HEK293 (cell line): ENCODE measurements around the gene ZNF146.
"Not testable (repeated sequence)": the region's sequence is repeated elsewhere in the genome, so short reads cannot be mapped to it uniquely, and the experiment has no call there.

Experiments used
- CTCF ChIA-PET: fragments of 350-600 bp; formaldehyde crosslinking; extraction: SDS; loops from one replicate; lab custom pipeline; 2021; ENCODE audit warnings: antibody characterized with exemption; lab: Yijun Ruan, JAX
- POLR2A ChIA-PET: fragments of 300-600 bp; formaldehyde crosslinking; extraction: SDS; loops from one replicate; lab custom pipeline; 2020; ENCODE audit warnings: antibody characterized with exemption, inconsistent platforms; lab: Yijun Ruan, JAX
- H3K27ac ChIP-seq: fragments of 200-500 bp; sonication (Bioruptor generic); 2 replicates; pipeline ENCODE4 v1.5.1; 2014; ENCODE audit warnings: low read depth, low read length, control low read depth, inconsistent platforms; ENCODE audit errors: extremely low read depth
- H3K36me3 ChIP-seq, 2 experiments: fragments of 200-500 bp in 1 of 2; sonication (Bioruptor generic) in 1 of 2; 1 replicate in 1 of 2; 2 replicates in 1 of 2; pipeline ENCODE4 v1.5.1; 2014 to 2017; ENCODE audit warnings: inconsistent platforms in 2 of 2, low read length in 2 of 2; ENCODE audit not compliant: control insufficient read depth in 2 of 2, insufficient read depth in 1 of 2
- H3K4me1 ChIP-seq: fragments of 200-500 bp; sonication (Bioruptor generic); 2 replicates; pipeline ENCODE4 v1.5.1; 2014; ENCODE audit warnings: mild to moderate bottlenecking, low read length, inconsistent platforms; ENCODE audit not compliant: control insufficient read depth, insufficient read depth
- H3K4me3 ChIP-seq: 2 replicates; pipeline ENCODE4 v1.5.1; 2011; ENCODE audit warnings: low read depth, mild to moderate bottlenecking, control low read depth, low read length, moderate library complexity
- H3K9me3 ChIP-seq: fragments of 200-500 bp; sonication (Bioruptor generic); 2 replicates; pipeline ENCODE4 v1.5.1; 2014; ENCODE audit warnings: low read depth, low read length, inconsistent platforms; ENCODE audit not compliant: control insufficient read depth, insufficient read depth
- BCL11B ChIP-seq: fragments of 450-650 bp; formaldehyde crosslinking; IDR thresholded peaks from 2 replicates; pipeline ENCODE4 v1.5.1; 2016; ENCODE audit warnings: low read depth, missing biosample characterization, missing genetic modification characterization
- KLF17 ChIP-seq: fragments of 450-650 bp; formaldehyde crosslinking; IDR thresholded peaks from 2 replicates; pipeline ENCODE4 v1.5.1; 2016; ENCODE audit warnings: missing biosample characterization, missing genetic modification characterization
- KLF7 ChIP-seq: fragments of 450-650 bp; formaldehyde crosslinking; IDR thresholded peaks from 2 replicates; pipeline ENCODE4 v1.5.1; 2016; ENCODE audit warnings: missing biosample characterization, missing genetic modification characterization, borderline replicate concordance
- SP7 ChIP-seq: fragments of 450-650 bp; formaldehyde crosslinking; IDR thresholded peaks from 2 replicates; pipeline ENCODE4 v1.5.1; 2016; ENCODE audit warnings: missing biosample characterization, missing genetic modification characterization
- ZBTB20 ChIP-seq: fragments of 450-650 bp; formaldehyde crosslinking; IDR thresholded peaks from 2 replicates; pipeline ENCODE4 v1.5.1; 2016; ENCODE audit warnings: missing biosample characterization, missing genetic modification characterization
- ZNF175 ChIP-seq: fragments of 450-650 bp; formaldehyde crosslinking; IDR thresholded peaks from 2 replicates; pipeline ENCODE4 v1.5.1; 2016; ENCODE audit warnings: missing biosample characterization, missing genetic modification characterization
- ZNF2 ChIP-seq: fragments of 450-650 bp; formaldehyde crosslinking; IDR thresholded peaks from 2 replicates; pipeline ENCODE4 v1.5.1; 2016; ENCODE audit warnings: missing biosample characterization, missing genetic modification characterization
- ZNF362 ChIP-seq: fragments of 450-650 bp; formaldehyde crosslinking; IDR thresholded peaks from 2 replicates; pipeline ENCODE4 v1.5.1; 2016; ENCODE audit warnings: missing biosample characterization, missing genetic modification characterization
- ZNF394 ChIP-seq: fragments of 450-650 bp; formaldehyde crosslinking; IDR thresholded peaks from 2 replicates; pipeline ENCODE4 v1.5.1; 2016; ENCODE audit warnings: missing biosample characterization, missing genetic modification characterization, mild to moderate bottlenecking, moderate library complexity, borderline replicate concordance
- ZNF398 ChIP-seq: fragments of 450-650 bp; formaldehyde crosslinking; IDR thresholded peaks from 2 replicates; pipeline ENCODE4 v1.5.1; 2017; ENCODE audit warnings: missing biosample characterization, missing genetic modification characterization
- ZNF473 ChIP-seq: fragments of 450-650 bp; formaldehyde crosslinking; IDR thresholded peaks from 2 replicates; pipeline ENCODE4 v1.5.1; 2017; ENCODE audit warnings: missing biosample characterization, missing genetic modification characterization
- ZNF514 ChIP-seq: fragments of 450-650 bp; formaldehyde crosslinking; IDR thresholded peaks from 2 replicates; pipeline ENCODE4 v1.5.1; 2016; ENCODE audit warnings: missing biosample characterization, missing genetic modification characterization
- ZNF670 ChIP-seq: fragments of 450-650 bp; formaldehyde crosslinking; IDR thresholded peaks from 2 replicates; pipeline ENCODE4 v1.5.1; 2016; ENCODE audit warnings: missing biosample characterization, missing genetic modification characterization, low read depth
- ZNF785 ChIP-seq: fragments of 450-650 bp; formaldehyde crosslinking; IDR thresholded peaks from 2 replicates; pipeline ENCODE4 v1.5.1; 2016; ENCODE audit warnings: missing biosample characterization, missing genetic modification characterization

Gene ZNF146

DNA sequence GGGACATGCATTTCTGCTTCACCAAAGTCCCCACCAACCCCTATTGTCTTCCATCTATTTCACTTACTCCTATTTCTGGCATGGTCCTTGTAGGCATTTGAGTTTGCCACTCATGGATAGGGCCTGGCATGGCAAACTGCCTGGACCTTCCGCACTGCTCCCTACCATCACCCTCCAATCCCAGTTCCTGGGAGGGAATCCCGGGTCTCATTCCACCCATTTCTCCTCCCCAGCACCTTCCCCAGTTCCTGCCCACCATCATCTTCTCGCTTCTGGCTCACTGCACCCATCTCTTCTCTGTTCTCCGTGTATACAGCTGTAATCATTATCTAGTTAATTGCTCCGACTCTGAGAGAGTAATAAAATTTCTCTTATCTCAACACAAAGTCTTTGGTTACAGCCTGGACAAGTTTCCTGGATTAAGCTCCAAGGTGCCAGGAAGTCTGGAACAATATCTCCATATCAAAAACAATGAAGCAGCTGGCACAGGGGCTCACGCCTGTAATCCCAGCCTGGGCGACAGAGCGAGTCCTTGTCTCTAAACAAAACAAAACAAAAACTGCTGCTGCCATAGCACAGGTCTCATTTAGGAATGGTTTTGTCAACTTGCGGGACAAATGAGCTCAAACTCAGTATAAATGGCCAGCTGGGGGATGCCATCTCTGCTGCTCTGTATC lies 45.7 kb upstream of the ZNF146 start (continued):
- TF ChIP-seq ZNF398 (tag by site-specific recombination) = peak; percentile 83
- peak; percentile 73 for TF ChIP-seq SP7 (tag by site-specific recombination)
- TF ChIP-seq ZNF394 = no peak; the same call in 1 of the 2 replicates
- TF ChIP-seq ZNF2 (tag by site-specific recombination) = peak; percentile 84; the same call in 1 of the 2 replicates
- no peak for TF ChIP-seq ZNF785 (tag by site-specific recombination)
- peak; percentile 56; the same call in 1 of the 2 replicates for TF ChIP-seq KLF7
- TF ChIP-seq ZNF514 (tag by site-specific recombination) = no peak
- no peak for TF ChIP-seq ZNF175
- TF ChIP-seq ZNF473 (tag by site-specific recombination) = no peak
- TF ChIP-seq ZBTB20 = peak; percentile 77
- TF ChIP-seq KLF17 = no peak
- TF ChIP-seq, all 188 proteins: peak for 59

DNA sequence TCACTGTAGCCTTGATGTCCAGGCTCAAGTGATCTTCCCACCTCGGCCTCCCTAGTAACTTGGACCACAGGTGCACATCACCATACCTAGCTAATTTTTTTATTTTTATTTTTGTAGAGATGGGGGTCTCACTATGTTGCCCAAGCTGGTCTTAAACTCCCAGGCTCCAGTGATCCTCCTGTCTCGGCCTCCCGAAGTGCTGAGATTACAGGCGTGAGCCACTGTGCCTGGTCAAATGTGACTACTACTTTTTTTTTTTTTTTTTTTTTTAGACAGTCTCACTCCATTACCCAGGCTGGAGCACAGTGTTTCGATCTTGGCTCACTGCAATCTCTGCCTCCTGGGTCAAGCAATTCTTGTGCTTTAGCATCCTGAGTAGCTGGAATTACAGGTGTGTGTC lies 42.1 kb upstream of the ZNF146 start:
- ChIA-PET POLR2A (interaction anchor here (0.6 to 1.6 kb wide), 5 partner anchors 45 to 1334 kb away, joined by 3 to 8 read pairs (median 5); partner anchors contain the start of genes POLR2I and ZNF793), CTCF (interaction anchor here (0.6 to 12.3 kb wide), 4 partner anchors 33 to 224 kb away, joined by 3 to 289 read pairs (median 21); partner anchors contain the start of gene CAPNS1)
- no peak overlapping the region for H3K27ac ChIP-seq
- TF ChIP-seq BCL11B (tag by site-specific recombination) (no peak), ZNF362 (peak; percentile 76; the same call in 1 of the 2 replicates), ZNF670 (no peak)
- H3K4me1 ChIP-seq = peaks cover 24% of the 10 kb centered on the region
- H3K36me3 ChIP-seq = no peaks in the 10 kb centered on the region; a peak in 1 of 3 replicates
- H3K9me3 ChIP-seq = no peaks in the 10 kb centered on the region; the same call in none of the 2 replicates
- H3K4me3 ChIP-seq = no peak overlapping the region

DNA sequence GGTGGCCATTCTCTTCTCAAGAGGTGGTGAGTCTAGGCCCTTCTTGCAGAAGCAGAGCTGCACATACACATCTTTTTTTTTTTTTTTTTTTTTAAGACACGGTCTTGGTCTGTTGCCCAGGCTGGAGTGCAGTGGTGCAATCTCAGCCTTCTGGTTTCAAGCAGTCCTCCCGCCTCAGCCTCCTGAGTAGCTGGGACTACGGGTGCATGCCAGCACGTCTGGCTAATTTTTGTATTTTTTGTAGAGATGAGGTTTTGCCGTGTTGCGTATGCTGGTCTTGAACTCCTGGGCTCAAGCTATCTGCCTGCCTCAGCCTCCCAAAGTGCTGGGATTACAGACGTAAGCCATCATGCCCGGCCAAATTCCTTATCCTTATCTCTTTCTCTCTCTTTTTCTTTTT lies 41.1 kb upstream of the ZNF146 start:
- not testable (repeated sequence) for H3K4me3 ChIP-seq, H3K27ac ChIP-seq, H3K36me3 ChIP-seq, H3K9me3 ChIP-seq
- CTCF ChIA-PET = interaction anchor here (0.5 to 12.3 kb wide), 8 partner anchors 8 to 243 kb away, joined by 3 to 289 read pairs (median 4); partner anchors contain the start of gene CAPNS1
- H3K4me1 ChIP-seq = peaks cover 17% of the 10 kb centered on the region
- POLR2A ChIA-PET = interaction anchor here (0.5 to 1.6 kb wide), 5 partner anchors 10 to 561 kb away, joined by 3 to 8 read pairs (median 3); no protein-coding TSS in a partner anchor
- peak; percentile 62; the same call in 1 of the 2 replicates for TF ChIP-seq ZNF362

- not testable (repeated sequence) for H3K9me3 ChIP-seq, H3K4me3 ChIP-seq, H3K27ac ChIP-seq, H3K4me1 ChIP-seq
- H3K36me3 ChIP-seq = peaks cover 14 to 23% of the 10 kb centered on the region in 2 experiments
- ChIA-PET POLR2A (interaction anchor here (2.8 kb wide), 1 partner anchor 52 kb away, joined by 7 read pairs; no protein-coding TSS in a partner anchor), CTCF (interaction anchor here (0.7 to 1.9 kb wide), 6 partner anchors 9 to 118 kb away, joined by 3 to 11 read pairs (median 4); no protein-coding TSS in a partner anchor)
Observed at GRCh38 chr19:36179077-36179476, 35.8 kb upstream of the ZNF146 start.
